ENCODE data around the gene NLRP3.

DNA sequence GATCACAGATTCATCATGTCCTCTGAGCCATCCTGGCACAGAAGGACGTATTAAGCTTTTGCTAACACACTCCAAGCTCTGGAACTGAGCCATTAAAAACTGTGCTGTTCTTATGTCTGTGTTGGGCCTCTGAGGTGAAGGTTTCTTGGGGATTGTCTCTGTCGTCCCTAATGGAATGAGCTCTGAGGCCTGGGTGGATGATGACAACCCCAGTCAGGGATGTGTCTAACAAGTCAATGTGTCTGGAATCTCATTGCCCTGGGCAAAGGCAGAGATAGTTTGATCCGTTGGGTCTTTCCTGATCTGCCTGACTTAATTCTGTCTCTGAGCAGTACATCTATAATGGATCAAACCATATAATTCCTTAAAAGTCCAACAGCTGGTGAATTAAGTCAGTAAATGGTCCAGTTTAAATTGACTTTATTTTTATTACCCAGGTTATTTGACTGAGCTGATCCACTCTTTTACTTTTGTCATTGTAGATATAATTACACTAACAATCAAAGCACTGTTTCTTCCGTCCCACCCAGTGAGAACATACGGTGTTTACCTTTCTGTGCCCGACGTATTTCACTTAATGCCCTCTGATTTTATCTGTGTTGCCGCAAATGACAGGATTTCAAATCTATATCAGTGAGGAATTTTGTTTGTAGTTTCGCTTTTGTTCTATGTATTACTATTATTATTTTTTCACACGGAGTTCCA is 80.8 kb downstream of the NLRP3 start:
- TF ChIP-seq SUZ12 (IDR thresholded peaks at IDR 0.05; ENCODE audit: low read depth, low read length) (no peak), MAFK (conservative IDR thresholded peaks at IDR 0.05 in 1 of 2, IDR thresholded peaks at IDR 0.05 in 1 of 2; ENCODE audit: low read length in 2 of 2) (no peak), SRF (IDR thresholded peaks at IDR 0.05; ENCODE audit: low read depth, low read length) (no peak), NFYB (CRISPR knock-in tag; IDR thresholded peaks at IDR 0.05) (no peak), SMC3 (IDR thresholded peaks at IDR 0.05; ENCODE audit: low read length) (no peak), YY1 (IDR thresholded peaks at IDR 0.05; ENCODE audit: insufficient read depth, insufficient replicate concordance, low read depth, low read length) (no peak), CTCF (CRISPR knock-in tag; IDR thresholded peaks at IDR 0.05) (no peak), YEATS4 (CRISPR knock-in tag; IDR thresholded peaks at IDR 0.05; ENCODE audit: borderline replicate concordance) (no peak), AFF4 (CRISPR knock-in tag; IDR thresholded peaks at IDR 0.05) (no peak)
- TF ChIP-seq, protein P1, sequence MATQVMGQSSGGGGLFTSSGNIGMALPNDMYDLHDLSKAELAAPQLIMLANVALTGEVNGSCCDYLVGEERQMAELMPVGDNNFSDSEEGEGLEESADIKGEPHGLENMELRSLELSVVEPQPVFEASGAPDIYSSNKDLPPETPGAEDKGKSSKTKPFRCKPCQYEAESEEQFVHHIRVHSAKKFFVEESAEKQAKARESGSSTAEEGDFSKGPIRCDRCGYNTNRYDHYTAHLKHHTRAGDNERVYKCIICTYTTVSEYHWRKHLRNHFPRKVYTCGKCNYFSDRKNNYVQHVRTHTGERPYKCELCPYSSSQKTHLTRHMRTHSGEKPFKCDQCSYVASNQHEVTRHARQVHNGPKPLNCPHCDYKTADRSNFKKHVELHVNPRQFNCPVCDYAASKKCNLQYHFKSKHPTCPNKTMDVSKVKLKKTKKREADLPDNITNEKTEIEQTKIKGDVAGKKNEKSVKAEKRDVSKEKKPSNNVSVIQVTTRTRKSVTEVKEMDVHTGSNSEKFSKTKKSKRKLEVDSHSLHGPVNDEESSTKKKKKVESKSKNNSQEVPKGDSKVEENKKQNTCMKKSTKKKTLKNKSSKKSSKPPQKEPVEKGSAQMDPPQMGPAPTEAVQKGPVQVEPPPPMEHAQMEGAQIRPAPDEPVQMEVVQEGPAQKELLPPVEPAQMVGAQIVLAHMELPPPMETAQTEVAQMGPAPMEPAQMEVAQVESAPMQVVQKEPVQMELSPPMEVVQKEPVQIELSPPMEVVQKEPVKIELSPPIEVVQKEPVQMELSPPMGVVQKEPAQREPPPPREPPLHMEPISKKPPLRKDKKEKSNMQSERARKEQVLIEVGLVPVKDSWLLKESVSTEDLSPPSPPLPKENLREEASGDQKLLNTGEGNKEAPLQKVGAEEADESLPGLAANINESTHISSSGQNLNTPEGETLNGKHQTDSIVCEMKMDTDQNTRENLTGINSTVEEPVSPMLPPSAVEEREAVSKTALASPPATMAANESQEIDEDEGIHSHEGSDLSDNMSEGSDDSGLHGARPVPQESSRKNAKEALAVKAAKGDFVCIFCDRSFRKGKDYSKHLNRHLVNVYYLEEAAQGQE (IDR thresholded peaks at IDR 0.05; ENCODE audit: borderline replicate concordance in 1 of 2, low read depth in 1 of 2, low read length in 2 of 2) = no peak

Data from HepG2 (cell line).